GM19023 (cell line): ENCODE data around the gene MAP2K4.

ENCODE experiments used
- ATAC-seq: cut with Tn5 transposase; IDR thresholded peaks from one replicate; pipeline ENCODE4 v1.9.1; 2021; ENCODE audit warnings: mild to moderate bottlenecking, moderate library complexity; ENCODE audit not compliant: unreplicated experiment

The MAP2K4 gene

GRCh38 chr17:12037970-12038369, 17.3 kb downstream of the MAP2K4 start:
- no peak for ATAC-seq

DNA sequence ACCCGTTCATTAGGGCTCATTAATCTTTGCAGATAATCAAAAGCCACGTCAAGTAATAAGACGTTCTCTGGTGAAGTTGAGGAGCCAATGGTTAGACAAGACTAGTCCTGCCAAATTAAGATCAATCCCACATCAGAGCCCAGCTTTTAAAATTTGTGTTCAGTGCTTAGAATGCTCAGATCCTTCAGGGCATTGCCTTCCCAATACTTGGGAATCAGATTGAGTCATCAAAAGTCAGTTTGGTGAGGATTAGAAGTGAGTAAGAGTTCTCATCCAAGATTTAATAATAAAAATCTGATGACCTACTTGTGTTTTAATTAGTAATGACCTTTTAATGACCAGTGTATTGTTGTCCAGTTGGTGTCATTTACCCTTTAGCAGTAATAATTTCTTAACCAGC, 19.8 kb downstream of the MAP2K4 start:
- no peak for ATAC-seq

DNA sequence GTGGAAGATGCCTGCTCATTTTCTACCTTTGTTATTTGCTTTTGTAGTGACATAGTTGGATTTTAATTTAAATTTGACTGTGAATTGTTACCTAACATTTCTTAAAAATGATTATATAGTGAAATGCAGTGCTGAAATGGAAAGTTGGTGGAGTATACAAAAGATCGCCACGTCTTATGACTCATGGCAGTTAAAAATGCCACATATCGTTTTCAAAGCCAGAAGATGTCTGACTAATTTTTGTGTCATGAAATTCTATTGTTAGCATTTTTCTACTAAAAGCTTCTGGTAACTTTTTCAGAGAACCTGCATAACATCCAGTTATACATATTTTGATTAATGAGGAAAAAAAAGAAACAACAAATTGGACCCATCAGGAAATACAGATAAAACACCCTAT, 20.6 kb downstream of the MAP2K4 start:
- ATAC-seq: no peak

DNA sequence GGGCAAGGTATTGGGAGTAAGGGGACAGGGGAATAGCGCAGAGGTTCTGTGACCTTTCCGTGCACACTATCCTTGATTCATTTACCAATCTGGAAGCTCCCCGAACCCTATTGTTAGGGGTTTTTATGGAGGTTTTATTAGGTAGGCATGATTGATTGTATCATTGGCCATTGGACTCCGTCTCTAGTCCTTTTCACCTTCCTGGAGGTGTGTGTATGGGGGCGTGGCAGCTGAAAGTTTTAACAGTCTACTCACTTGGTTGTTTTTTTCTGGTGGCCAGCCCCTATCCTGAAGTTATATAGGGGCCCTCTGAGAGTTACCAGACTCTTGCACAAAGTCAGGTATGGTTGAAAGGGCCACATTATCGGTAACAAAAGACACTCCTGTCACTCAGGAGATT, 23.0 kb downstream of the MAP2K4 start:
- ATAC-seq: no peak

- ATAC-seq: no peak
Measured at GRCh38 chr17:12046786-12047185, 26.1 kb downstream of the MAP2K4 start.

DNA sequence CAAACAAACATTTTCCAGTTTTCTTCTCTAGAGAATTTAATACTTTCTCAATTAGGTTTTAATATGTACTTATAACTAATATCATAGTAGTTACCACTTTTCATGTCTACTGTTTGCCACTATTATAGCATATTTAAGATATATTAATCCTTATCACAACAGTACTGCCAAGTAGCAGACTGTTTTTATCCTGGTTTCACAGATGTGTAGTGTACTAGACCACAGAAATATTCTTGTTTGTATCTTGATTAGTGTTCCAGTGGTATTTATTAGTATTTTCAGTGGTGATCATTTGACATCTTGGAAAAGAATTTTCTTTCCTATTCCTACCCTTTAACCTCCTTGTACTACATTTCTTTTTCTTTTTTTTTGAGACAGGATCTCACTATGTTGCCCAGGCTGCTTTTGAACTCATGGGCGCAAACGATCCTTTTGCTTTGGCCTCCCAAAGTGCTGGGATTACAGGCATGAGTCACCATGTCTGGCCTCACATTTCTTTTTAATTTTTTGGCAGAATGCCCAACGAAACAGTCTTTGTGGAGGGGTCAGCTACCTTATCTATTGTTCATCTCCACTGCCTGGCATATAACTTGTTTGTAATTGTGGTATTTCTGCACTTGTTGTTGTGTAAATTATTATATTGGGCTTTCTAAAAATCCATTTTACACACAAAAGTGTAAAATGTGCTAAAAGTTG, 27.2 kb downstream of the MAP2K4 start:
- no peak for ATAC-seq

DNA sequence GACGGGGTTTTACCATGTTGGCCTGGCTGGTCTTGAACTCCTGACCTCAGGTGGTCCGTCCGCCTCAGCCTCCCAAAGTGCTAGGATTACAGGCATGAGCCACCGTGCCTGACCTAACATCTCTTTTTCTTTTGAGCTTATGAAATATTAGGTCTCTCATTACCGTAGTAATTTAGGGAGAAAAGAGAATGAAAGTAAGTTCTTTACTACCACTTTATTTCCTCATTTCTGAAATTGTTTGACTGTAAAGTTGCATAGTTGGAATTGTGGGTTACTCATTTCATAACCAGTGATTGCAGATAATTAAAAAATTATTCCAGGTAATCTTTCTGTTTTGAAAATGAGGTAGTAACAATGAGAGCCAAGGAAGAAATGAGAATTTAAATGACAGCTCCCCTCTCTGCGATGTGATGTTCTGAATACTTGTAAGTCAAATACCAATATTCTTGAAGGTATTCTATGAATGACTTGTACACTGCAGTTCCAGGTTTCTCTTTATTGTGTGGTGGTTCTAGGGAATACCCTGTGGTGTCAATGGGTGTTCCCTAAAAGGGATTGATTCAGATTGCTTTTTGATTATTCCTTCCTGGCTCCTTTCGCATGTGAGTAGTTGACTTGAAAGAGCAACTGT, 28.3 kb downstream of the MAP2K4 start:
- ATAC-seq: no peak

GRCh38 chr17:12050646-12051225, 30.1 kb downstream of the MAP2K4 start:
- no peak for ATAC-seq

DNA sequence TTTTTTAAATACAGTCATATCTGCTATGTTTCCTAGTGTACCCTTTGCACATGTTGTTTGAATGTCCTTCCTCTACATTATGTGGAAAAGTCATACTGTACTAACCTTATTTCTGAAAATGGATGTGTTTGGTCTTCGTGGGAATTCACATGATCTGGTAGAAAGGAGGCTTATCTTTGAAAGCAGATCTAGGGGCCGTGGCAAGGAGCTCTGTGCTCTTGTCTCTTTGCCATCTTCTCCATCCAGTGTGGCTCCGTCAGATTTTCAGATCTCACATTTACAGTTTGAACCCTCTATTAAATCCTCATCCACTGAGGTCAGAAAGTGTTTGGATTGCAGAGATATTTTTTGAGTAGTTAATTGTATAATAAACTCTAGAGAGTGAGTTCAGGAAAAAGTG, 32.9 kb downstream of the MAP2K4 start:
- no peak for ATAC-seq

GRCh38 chr17:12055889-12056288, 35.2 kb downstream of the MAP2K4 start:
- ATAC-seq: no peak

DNA sequence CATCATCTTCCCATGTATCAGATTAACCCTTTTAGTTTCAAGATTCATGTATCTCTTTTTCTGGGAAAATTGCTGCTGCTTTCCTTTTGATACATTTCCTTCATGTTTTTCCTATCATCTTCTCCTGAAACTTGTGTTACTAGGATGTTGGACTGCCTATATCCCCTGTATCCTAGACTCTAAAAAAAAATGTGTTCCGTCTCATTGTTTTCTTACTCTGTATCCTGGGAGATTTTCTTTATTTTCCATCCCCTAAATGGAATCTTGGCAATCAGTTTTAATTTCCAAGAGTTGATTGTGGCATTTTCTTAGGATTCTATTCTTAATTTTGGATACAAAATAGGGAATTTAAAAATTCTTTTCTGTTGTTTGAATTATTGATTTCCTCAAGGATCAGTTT, 36.8 kb downstream of the MAP2K4 start:
- ATAC-seq: no peak

GRCh38 chr17:12058535-12058934, 37.9 kb downstream of the MAP2K4 start:
- no peak for ATAC-seq

GRCh38 chr17:12062249-12062648, 41.6 kb downstream of the MAP2K4 start:
- no peak for ATAC-seq

DNA sequence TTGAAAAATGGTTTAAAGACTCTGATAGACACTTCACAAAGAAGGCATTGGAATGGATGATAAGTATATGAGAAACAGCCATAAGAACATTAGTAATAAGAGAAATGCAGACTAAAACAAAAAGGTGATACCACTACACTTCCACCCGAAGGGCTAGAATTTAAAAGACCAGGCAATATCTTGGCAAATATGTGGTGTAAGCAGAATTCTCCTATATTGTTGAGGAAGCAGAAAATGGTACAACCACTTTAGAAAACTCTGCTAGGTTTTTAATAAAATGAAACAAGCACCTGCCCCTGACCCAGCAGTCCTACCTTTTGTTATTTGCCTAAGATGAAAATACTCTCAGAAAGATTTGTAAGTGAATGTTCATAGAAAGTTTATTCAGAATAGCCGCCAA, 43.7 kb downstream of the MAP2K4 start:
- ATAC-seq: no peak

DNA sequence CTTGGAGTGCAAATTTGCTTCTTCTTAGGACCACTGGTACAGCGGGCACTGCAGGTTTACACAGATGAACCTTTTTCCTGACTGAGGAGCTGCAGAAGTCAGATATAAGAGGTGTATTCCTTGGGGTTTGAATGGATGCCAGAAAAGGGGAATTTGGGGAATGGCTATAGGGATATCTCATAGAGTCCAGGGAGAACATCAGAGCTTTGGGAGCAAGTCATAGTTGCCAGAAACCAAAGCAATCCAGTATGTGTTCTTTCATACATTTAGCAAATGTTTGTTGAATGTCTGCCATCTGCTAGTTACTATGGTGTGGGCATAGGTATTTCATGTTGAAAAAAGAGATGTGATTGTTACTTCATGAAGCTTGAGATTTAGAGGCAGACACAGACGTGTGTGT, 46.8 kb downstream of the MAP2K4 start:
- no peak for ATAC-seq

DNA sequence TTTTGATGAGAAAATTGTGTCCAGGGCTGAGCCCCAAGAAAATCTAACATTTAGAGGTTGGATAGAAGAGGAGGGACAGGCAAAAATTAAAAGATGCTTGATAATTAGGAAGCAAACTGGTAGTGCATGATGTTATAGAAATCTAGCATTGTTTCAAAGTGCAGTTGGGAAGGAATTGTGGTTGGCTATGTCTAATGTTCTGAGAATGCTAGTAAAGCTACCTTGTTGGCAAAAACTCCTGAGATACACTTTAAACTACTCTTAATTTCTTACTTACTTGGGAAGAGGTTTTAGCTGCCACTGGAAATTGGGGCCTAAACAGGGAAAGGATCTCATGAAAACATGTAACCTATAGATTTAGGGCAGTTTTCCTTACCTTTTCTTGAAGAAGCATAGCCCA, 48.3 kb downstream of the MAP2K4 start:
- ATAC-seq: no peak

DNA sequence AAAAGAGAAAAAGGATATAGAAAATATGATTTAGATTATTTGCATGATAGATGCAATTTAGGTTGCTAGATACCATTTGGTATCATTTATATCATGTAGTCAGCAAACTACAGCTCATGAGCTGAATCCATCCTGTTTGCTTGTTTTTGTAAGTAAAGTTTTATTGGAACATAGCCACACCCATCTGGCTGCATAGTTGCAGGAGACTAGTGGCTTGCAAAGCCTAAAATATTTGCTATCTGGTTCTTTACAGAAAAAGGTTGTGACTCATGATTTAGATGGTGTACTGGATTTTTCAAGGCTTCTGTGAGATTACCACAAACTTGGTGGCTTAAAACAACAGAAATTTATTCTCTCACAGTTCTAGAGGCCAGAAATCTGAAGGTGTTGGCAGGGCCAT, 49.9 kb downstream of the MAP2K4 start:
- no peak for ATAC-seq

DNA sequence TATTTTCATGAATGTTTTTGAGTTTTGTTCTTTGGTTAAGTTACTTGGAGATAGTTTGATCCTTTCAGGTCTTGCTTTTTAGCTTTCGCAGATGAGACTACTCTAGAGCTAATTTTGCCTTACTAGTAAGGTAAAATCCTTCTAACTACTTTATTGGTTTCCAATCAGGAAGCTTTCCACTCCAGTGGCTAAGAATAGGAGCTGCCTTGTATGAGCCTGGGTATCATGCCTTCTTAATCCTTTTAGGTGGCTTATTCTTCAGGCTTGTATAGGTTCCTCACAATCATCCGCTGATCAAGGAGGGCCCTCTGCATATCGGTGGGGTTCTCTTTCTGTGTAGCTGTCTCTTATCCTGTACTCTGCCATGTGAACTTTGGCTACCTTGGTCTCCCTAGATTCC, 53.7 kb downstream of the MAP2K4 start:
- no peak for ATAC-seq

GRCh38 chr17:12077773-12078172, 57.1 kb downstream of the MAP2K4 start:
- ATAC-seq: no peak

- ATAC-seq: no peak
Measured at GRCh38 chr17:12078791-12079190, 58.1 kb downstream of the MAP2K4 start.

DNA sequence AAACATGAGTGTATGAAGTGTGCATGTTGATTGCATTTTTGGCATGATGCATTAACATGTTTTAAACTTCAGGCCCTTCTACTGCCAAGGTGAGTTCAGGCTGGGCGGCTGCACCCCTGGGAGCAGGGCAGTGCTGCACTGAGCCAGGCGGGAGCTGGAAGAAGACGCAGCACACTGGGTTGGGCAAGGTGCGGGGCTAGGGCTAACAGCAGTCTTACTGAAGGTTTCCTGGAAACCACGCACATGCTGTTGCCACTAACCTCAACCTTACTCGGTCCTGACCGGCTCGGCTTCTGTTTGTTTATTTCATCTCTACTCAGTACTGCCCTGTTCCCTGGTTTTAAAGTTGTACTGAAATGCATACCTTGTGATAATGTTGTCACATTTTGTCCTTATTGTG, 61.0 kb downstream of the MAP2K4 start:
- ATAC-seq: no peak

DNA sequence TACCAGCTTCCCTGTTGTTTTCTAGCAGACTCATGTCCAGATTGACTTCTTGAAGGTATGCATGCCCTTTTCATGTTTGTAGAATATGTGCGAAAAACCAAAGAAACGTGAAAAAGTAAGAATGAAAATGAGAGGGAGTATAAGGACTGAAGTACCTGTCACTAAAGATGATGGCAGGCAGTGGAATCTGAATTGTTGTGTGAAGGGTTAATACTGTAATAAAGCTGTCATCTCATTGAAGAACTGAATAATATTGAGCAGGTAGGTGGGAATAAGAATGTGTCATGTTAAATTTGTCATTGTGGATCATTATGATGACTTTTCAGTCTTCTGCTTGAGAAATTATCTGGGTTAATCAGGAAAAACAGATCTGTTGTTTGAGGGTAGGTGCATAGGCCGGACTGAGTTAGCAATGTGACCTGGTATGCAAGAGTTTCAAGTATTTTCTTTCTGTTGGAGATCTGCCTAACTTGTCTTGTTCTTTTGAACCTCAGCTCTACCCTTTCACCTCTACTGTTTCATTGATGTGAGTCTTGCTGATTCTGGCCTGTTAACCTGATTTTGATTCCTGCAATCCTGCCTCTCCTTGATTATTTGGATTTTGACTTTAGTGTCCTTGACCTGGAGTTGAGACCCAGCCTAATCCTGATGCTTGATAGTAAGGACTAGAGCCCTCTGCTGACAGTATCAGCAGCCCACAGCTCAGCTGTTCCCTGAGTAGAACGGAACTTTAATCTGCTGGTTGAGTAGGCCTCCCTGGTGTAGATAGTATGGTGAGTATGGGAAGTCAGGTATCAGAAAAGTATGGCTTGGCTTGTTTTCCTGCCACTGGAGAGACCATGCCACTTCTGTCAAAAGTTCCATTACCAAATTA, 64.6 kb downstream of the MAP2K4 start:
- no peak for ATAC-seq
